UCSD-AML1 (cell line): ENCODE data around the gene ZSCAN9.

Experiments used
- DNase-seq: peaks from one replicate; lab custom pipeline; 2025; ENCODE audit not compliant: unreplicated experiment; lab: John Stamatoyannopoulos, UW

The ZSCAN9 gene

DNA sequence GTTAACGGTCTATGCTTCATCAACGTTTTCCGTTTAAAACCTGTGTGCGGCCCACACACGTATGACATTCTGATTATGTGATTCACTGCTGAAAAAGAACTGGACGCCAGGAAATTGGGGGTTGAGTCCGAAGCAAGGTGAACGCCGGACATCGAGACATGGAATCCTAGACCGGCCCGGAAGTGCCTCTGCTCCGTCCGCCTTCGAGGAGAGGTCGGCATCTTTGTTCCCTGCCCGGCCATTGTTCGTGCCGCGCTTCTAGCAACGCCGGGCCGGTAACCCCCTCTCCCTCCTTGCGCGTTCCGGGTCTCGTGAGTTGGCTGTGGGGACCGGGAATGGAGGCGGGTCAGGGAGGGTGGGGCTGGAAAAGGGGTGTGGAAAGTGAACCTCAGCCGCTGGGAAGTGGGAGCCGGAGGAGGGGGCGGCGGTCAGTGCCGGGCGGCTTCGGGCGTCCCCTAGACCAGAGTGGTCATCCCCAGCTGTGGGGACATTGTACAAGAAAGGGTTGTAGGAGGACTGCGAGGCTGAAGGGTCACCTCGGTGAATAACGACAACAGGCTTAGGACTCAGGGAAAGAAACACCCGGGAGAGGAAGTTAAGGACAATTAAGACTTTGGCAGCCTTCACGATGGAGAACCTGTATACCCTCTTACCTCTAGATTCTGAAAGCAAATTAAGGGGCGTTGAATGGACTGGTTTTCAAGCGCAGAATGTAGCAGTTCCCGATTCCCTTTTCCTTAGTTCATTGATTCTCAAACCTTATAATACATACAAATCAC is at the start of gene ZSCAN9:
Gene ZSCAN9 (plus strand): TSS at position 220 of the 779 bp plus-strand sequence. CDS start 1,810 bp downstream, outside the sequence.
- peak; percentile 85 for DNase-seq

DNA sequence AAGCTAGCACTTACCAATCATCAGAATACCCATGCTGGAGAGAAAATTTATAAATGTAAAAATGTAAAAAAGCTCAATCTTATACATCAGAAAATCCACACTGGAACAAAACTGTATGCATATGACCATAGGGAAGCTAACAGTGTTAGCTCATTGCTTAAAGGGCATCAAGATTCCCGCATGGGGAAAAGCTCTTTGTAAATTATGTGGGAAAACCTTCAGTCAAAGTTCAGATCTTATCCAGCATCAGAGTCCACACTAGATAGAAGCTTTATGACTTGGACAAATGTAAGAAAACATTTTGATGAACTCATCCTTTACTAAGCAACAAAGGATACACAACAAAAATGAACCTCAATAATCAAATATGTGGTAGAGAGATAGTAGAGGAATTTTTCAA is 48.7 kb upstream of the ZSCAN9 start:
- no peak for DNase-seq

DNA sequence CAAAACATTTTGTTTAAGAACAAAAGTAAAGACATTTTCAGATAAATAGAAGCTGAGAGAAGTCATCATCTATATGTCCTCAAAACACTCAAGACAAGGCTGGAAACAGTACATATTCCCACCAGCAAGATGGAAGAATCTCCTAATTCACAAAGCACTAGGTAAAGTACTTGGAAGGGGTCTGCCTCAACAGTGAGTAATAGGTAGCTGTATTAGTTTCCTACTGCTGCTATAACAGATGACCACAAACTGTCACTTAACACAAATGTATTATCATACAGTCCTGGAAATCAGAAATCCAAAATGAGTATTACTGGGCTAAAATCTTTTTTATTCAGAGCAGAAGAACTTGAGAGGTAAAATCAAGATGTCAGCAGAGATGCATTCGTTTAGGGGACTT is 42.8 kb upstream of the ZSCAN9 start:
- no peak for DNase-seq

DNA sequence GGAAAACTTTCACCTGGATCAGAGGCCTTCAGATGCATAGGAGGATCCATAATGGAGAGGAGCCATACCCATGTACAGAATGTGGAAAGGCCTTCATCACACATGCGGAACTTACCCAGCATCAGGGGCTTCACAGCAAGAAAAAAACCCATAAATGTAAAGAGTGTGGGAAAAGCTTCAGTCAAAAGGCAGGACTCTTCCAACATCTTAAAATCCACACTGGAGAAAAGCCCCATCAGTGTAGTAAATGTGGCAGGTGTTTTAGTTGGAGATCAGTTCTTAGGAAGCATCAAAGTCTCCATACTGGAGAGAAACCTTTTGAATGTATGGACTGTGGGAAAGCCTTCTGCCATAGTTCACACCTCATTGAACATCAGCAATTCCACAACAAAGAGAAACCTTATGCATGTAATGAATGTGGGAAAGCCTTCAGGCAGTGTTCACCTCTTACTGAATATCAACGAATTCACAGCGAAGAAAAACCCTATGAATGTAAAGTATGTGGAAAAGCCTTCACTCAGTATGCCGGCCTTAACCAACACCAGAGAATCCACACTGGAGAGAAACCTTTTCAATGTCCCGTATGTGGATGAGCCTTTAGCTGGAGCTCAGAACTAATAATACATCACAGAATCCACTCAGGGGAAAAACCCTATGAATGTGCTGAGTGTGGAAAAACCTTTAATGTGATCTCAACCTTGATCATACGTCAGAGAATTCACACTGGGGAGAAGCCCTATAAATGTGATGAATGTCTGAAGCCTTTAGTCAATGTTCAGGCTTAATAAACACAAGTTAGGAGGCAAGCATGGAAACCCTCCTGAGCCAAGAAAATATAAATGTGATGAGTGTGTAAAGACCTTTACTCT is 36.7 kb upstream of the ZSCAN9 start:
- no peak for DNase-seq

DNA sequence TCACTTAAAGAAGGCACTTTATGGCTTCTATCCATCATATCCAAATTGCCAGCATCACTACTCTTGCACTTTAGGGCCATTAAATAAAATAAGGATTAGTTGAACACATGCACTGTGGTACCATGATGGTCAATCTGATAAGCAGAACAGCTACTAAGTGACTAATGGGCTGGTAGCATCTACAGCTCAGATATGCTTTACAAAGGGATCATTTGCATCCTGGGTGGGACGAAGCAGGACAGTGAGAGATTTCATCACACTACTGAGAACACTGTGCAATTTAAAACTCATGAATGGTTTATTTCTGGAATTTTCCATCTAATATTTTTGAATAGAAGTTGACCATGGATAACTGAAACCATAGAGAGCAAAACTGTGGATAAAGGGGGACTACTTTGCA is 25.1 kb upstream of the ZSCAN9 start:
- DNase-seq: no peak

DNA sequence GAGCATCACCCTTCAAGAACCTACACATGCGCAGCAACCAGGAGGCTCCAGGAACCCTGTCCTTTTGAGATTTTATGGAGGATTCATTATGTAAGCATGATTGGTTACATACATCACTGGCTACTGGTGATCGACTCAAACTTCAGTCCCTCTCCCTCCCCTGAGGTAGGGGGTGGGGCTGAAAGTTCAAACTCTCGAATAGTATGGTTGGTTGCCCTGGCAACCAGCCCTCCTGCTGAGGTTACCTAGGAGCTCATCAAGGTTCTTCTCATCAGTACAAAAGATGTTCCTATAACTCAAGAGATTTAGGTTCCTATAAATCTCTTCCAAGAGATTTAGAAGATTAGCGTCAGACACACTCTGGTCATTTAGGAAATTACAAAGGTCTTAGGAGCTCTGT is 21.9 kb upstream of the ZSCAN9 start:
- DNase-seq: no peak

DNA sequence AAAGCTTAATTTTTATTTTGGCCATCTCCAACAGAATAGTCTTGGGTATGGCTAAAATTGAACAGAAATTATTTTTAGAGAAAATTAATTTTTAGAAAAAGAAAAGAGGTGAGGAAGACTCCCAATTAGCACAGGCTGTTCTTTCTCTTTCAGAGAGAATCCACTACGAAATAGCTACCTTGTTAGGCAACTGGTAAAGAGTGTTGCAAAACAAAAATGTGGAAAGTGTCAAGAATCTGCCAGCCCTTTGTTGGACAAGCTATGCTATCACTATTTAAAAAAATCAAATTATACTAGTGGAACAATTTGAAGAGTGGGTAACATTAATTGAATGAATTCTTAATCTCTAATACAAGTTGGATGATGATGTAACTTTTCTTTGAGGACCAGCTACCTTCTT is 19.2 kb upstream of the ZSCAN9 start:
- no peak for DNase-seq

DNA sequence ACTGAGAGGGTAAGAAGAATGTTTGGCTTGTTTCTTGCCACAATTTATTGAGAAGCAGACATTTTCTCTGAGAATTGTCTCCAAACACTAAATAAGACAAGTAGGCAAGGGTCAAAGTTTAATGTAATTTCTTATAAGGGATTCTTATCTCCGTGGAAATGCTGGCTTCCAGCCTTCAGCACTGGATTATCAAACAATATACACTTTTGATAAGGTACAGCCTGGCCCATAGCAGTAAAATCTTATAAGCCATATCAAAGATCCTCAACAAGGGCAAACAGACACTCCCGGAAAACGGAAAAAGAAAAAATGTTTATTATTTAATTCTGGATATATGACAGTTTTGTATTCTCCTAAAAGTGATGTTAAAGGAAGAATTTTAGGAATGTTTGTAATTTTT is 18.5 kb upstream of the ZSCAN9 start:
- no peak for DNase-seq

DNA sequence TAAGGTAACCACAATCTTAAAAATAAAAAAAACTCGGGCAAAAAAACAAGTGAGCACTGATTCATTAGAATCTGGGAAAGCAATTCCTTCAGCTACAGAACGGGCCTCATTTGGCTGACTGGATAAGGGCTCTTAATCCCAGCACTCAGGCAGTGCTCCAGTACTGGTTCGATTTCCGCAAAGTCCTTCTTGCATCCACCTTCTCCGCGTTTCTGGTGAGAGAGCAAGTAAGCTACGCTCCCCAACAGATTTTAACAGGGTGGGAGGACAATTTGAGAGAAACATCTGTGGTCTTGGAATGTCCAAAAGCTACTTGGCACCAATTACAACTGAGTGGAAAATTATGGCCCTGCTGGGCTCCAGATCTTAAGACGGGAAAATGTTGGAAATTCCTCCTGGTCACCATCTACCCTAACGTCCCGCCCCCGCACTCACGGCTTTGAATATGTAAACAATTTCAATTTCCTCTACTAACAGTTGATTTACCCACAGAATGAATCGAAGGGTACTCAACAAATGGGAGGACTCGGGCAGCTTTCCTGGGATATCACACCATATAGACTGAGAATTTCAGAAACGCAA is 18.1 kb upstream of the ZSCAN9 start:
- no peak for DNase-seq

DNA sequence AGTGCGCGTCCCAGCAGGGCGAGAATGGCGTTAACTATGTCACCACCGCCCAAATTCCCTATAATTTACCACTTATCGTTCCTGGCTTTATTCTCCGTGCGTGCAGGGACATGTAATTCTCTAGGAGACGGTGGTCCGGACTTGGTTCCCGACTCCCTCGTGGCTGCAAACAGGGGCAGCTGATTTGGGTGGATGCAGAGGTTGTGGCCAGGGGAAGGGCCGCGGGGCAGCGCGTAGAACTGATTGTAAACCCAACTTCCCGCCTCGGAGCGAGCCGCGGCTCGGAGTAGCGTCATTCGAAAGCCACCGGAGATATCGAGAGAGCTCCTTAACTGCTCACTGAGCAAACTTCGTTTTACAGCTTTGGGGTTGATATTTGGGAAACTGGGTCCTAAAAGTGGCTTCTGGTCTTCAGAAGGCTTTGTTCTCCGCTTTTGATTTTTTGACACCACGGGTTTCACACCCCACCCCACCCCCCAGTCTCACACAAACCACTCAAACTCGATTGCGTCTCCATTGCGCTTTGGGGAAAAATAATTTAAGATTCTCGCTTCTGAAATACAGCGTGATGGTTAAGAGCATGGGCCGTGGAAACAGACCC is 17.5 kb upstream of the ZSCAN9 start:
- DNase-seq: no peak

DNA sequence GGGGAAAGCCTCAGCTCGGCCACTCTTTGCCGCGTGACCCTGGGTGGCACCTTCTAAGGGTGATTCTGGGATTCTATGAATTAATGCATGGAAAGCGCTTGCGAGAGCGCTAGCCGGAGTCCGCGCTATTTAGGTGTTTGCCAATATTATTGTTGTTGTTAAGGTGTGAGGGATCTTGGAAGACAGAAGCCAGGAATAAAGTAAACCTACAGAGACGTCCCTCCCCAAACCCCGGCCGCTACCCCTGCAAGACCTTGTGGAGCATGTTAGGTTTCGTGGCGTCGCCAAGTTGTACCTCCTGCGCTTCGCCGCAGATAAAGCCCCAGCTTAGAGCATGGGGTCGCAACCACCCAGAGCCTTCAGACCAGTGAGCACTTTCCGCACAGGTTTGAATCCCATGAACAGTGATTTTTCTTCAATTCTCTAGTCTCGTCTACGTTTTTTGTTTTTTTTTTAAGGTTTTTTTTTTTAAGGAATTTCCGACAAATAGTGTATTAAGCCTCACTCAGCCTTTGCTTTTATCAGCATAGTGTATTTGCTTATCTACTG is 16.9 kb upstream of the ZSCAN9 start:
- DNase-seq: no peak

DNA sequence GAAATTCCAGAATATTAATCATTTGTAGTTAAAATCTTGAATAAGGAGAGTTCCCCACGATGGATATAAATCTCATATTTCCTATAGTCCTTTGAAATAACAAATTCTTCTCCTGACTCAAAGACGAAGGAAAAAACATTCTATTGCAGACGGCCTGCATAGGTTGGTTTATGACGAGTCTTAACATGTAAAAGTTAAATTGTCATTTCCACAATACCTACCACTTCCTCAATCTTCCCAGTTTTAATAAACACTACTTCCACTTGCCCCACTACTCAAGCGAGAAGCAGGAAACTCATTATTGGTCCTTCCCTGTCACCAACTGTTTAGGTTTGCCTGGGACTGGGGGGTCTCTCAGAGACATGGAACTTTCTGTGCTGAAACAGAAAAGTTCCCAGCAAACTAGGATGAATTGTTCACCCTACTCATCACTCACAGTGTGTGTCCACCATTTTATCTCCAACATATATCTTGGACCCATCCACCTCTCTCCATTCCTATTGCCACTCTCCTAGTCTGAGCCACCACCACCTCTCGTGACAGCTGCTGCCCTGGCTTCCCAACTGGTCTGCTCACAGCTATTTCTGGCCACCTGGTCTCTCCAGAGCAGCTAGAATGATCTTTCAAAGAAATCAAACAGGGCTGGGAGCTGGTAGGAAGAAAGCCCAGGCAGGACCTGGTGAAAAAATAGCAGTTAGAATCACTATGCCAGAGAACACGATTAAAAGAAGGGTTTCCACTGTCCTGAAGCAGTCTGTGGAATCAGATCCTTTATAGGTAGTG is 15.1 kb upstream of the ZSCAN9 start:
- no peak for DNase-seq

DNA sequence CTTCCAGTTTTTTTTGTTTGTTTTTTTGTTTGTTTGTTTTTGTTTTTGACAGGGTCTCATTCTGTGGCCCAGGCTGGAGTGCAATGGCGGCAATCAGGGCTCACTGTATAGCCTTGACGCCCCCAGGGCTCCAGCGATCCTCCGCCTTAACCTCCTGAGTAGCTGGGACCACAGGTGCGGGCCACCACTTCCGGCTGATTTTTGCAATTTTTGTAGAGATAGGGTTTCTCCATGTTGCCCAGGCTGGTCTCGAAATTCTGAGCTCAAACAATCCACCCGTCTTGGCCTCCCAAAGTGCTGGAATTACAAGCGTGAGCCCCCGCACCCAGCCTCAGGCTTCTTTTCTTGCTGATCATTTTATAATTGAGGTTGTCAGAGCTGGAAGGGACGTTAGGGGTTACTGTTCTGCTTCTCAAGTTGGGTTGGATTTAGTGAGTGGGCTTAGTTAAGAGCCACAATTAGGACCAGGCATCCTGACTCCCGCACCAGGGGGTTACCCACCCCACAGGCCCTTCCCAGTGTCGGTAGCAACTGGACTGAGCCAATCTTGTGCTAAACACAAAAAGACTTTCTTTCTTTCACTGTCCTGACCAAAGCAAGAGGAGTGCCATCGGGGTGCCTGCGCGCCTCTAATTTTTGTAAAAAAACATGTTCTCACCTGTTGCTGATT is 13.1 kb upstream of the ZSCAN9 start:
- peak; percentile 61 for DNase-seq

DNA sequence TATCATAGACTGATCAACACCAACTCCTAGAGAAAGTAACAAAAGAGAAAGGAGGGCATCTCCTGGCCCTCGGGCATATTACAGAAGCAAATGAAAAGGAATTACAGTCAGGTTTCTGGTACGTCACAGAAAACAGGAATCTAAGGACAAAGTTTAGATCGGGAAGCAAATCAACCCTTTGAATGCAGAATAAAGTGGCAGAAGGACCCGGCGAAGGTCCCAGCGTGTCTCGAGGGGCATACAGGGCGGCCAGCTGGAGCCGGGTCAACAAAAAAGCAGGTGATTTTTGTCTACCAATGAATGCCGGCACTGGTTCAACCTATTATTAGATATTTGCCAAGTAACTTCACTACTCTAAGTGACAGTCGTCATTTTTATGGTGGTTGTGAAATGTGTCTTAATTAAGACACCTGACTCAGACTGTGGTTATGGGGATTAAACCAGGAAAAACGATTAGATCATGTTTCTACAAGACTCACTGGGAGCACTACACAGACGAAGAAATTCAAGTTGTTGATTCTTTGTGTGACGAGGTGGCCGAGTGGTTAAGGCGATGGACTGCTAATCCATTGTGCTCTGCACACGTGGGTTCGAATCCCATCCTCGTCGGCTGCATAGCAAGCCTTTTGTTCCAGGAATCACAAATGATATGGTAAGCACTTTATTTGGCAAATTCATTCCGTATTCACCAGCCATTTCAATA is 12.4 kb upstream of the ZSCAN9 start:
- peak; percentile 86 for DNase-seq

DNA sequence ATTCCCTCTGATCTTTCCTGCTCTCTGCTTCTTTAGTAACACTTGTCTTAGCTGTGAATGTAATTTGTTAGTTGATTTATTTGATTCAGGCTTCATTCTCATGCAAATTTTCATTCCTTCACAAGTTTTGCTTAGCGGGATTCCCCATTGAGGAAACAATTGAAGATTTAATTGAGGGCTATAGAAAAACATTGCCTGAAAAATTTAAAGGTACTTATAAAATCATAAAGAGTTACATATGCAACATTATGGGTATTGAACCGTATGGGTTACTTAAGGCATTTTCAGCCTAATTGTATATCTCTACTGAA is 11.9 kb upstream of the ZSCAN9 start:
- no peak for DNase-seq

DNA sequence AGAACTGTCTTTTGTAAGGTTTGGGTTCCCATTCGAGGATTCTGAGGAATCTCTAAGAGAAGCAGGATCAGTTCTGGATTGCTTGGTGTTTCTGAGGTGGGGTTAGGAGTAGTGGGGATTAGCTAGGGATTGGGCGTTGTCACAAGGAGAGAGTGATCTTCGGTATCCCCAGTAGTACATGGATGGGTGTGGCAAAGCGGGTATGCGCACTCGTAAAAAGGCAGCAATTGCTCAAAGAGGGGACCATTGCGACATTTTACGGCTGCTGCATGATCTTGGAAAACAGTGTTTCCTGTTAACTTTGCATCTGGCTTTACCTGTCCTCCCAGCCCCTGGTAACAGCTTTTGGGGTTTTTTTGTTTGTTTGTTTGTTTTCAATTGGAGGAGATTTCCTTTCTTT is 9.7 kb upstream of the ZSCAN9 start:
- DNase-seq: no peak

DNA sequence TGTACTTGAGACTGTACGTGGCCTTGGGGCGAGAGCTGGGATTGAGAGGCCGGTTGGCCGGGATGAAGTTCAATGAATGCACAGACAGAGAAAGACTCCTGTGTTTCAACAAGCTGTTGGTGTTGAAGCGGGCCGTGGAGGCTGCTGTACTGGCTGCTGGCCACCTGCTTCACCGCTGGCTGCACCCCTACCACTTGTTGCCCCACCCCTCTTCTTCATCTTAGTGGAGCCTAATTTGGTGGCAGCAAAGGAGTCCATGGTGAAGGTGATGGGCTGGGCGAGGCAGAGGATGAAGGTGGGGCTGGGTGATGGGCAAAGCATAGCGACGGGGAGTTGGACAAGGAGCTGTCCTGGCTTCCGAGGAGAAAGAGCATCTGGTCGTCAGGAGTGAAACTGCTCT is 7.2 kb upstream of the ZSCAN9 start:
- DNase-seq: no peak

DNA sequence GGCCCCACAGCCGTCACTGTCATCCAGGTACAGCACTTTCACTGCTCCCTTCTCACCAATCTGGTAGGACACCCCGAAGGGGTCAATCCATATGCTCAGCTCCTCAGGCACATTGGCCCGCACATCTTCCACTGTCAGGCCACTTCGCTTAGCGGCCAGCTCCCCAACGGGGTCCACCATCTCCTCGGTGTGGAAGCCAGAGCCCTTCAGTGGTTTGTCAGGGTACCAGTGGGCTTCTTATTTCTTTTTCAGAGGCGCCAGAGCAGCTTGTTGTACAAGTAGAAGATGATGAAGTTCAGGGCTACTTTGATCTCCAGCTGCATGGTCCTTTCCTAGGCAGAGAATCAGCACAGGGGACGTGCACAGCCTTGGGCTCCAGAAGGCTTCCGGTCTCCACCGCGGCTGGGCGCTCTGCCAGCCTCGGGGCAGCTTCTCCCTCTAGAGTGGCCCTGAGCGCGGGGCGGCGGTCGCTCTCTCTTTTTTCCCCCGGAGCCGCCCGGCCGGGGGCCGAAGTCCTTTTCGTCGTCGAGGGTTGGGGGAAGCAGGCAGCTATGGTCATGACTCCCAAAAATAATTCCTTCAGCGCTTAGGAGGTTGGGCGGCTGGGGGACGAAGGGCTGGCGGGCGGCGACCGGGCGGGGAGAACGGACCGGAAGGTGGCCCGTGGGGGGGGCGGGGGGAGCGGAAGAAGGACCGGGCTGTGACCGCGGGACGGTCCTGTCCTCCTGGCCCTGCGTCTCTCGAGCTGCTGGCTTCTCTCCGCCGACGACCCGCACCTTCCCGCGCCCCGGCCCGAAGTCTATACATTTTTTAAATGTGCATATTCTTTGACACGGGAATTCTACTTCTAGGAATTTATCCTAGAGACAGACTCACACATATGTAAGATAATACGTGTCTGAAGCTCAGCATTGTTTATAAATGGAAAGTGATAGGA is 6.5 kb upstream of the ZSCAN9 start:
- peak; percentile 84 for DNase-seq
